Measurements from ENCODE around the gene TMEM62.
"Not testable (repeated sequence)": the region's sequence is repeated elsewhere in the genome, so short reads cannot be mapped to it uniquely, and the experiment has no call there.

The TMEM62 gene

GRCh38 chr15:43184407-43185124 lies 51.2 kb downstream of the TMEM62 start:
- DNase-seq, result no peak

DNA sequence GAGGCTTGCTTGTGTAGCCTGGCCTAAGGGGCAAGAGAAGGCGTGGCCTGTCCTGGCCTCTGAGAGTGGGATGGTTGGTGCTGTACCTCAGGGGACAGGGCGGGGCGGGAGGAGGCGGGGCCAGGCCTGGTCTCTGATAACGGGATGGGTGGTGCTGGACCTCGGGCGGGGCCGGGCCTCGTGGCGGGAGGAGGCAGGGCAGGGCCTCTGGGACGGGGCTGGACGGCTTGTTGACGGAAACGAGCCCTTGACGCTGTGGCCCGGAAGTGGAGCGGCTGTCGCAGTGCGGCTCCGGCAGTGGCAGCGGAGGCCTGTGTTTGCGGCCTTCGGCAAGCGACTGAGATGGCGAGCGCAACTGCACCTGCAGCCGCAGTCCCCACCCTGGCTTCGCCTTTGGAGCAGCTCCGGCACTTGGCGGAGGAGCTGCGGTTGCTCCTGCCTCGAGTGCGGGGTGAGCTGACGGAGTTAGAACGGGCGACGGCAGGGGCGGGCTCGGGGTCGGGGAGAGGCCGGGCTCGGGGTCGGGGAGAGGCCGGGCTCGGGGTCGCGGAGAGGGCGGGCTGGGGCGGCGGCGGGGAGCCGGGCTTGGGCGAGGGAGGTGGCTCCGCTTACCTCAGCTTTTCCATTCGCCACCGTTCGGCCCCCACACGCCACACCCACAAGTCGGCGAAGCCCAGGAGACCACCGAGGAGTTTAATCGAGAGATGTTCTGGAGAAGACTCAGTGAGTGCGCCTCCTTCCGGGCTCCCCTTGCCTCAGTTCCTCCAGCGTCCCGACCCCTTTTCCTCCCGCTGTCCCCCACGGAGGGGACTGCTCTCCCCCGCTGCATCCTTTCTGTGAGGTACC lies 52.0 kb downstream of the TMEM62 start, which contains the start of gene CCNDBP1:
Gene CCNDBP1, plus strand, starts transcription at position 247 of the 846 bp plus-strand sequence. Its CDS starts 96 bp downstream, at position 343.
- no peak for DNase-seq

DNA sequence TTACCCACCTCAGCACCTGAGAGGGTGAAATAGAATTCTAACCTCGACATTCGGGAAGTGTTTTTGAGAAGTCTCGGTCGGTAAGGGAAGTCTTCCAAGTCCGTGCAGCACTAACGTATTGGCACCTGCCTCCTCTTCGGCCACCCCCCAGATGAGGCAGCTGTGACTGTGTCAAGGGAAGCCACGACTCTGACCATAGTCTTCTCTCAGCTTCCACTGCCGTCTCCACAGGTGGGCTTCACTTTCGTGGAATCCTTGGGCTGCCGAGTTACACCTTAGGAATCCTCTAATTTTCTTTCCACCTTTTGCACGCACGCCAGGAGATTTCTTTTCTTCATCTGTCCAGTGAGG lies 52.6 kb downstream of the TMEM62 start:
- no peak for DNase-seq

- DNase-seq, result no peak
These were observed 54.3 kb downstream of the TMEM62 start for GRCh38 chr15:43187544-43188155.

GRCh38 chr15:43189296-43189695 lies 55.9 kb downstream of the TMEM62 start:
- DNase-seq, result no peak

DNA sequence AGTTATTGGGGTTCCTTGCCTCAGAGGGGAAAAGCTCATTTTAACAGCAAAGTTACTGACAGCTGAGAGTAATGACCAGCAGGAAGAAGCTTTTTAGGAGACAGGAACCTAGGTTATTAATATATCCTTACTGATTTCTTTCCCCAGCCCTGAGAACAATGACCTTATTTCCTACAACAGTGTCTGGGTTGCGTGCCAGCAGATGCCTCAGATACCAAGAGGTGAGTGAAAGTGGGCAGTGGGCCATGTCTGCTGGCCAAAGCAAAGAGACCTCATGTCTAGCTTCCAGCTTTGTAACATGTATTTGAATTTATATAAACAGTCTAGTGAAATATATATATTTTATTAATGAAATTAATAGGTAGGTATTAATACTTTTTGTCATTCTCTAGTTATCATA lies 56.8 kb downstream of the TMEM62 start:
- DNase-seq, result no peak

- DNase-seq, result no peak
These were observed 60.3 kb downstream of the TMEM62 start for GRCh38 chr15:43193710-43194109.

DNA sequence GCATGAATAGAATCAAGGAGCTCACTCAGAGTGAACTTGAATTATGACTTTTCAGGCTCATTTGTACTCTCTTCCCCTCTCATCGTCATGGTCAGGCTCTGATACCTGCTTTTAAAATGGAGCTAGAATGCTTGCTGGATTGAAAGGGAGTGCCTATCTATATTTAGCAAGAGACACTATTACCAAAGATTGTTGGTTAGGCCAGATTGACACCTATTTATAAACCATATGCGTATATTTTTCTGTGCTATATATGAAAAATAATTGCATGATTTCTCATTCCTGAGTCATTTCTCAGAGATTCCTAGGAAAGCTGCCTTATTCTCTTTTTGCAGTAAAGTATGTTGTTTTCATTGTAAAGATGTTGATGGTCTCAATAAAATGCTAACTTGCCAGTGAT lies 61.4 kb downstream of the TMEM62 start:
- DNase-seq, result no peak

- no peak for DNase-seq
These were observed 63.6 kb downstream of the TMEM62 start for GRCh38 chr15:43196760-43197548.

DNA sequence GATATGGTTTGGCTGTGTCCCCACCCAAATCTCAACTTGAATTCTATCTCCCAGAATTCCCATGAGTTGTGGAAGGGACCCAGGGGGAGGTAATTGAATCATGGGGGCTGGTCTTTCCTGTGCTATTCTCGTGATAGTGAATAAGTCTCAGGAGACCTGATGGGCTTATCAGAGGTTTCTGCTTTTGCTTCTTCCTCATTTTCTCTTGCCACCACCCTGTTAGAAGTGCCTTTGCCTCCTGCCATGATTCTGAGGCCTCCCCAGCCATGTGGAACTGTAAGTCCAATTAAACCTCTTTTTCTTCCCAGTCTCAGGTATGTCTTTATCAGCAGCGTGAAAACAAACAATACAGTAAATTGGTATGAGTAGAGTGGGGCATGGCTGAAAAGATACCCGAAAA lies 64.4 kb downstream of the TMEM62 start:
- DNase-seq, result not testable (repeated sequence)

- DNase-seq, result not testable (repeated sequence)
These were observed 65.2 kb downstream of the TMEM62 start for GRCh38 chr15:43198556-43198955.

DNA sequence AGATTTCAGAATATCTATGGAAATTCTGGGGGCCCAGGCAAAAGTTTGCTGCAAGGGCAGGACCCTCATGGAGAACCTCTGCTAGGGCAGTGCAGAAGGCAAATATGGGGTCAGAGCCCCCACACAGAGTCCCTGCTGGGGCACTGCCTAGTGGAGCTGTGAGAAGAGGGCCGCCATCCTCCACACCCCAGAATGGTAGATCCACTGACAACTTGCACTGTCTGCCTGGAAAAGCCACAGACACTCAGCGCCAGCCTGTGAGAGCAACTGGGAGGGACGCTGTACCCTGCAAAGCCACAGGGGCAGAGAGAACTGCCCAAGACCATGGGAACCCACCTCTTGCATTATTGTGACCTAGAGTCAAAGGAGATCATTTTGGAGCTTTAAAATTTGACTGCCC lies 65.6 kb downstream of the TMEM62 start:
- DNase-seq, result no peak

- no peak for DNase-seq
These were observed 66.6 kb downstream of the TMEM62 start for GRCh38 chr15:43199945-43200488.

DNA sequence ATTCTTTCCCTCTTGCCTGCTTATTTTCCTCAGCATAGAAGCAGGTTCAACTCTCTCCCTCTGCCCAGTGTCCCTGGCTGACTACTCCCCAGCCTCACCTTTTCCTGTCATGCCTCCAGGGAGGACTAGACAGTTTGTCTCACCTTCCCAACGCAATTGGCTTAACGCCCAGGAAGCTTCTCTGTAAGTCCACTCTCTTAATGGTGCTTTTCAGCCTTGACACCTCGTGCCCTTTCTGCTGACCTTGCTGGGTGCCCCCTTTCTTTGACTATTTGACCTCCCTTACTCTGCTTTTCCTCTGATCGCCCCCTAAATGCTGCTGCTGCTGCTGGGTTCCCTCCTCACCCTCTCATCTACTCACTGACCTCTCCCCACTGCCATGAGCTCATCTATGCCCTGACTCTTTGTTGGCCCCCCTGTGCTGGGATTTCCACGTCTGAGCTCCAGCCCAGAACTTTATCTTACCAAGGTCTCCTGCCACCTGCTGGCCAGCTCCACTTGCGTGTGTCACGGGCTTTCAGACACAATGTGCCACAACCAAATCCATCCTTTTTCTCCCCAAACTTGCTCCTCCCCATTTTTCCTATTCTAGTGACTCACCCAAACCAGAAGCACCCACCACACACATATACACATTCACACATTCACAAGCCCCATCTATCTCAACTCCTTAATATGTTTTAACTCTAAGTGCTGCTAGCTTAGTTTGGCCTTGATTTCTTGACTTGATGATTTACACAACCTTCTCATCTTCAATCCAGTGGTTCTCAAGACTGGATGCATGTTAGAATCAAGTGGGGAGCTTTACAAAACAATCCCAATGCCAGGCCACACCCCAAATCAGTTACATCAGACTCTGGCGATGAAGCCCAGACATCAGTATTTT lies 70.9 kb downstream of the TMEM62 start:
- DNase-seq, result no peak

DNA sequence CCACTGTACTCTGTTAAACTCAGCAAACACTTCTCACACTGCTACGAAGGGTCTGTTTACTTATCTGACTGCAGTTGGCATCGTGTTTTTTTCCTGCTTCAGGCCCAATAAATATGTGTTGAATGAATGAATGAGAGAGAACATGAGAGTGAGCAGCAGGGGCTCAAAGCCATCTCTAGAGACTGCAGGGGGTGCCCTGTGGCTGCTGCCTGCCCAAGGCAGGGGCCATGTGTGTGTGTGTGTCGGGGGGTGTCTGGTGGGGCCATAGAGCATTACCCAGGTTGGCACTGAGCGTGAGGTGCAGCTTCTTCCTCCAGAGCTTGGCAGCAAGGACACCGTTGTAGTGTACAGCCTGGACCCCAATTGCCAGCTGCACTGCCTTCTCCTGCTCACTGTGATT lies 72.7 kb downstream of the TMEM62 start:
- no peak for DNase-seq

GRCh38 chr15:43207024-43207423 lies 73.6 kb downstream of the TMEM62 start:
- no peak for DNase-seq

DNA sequence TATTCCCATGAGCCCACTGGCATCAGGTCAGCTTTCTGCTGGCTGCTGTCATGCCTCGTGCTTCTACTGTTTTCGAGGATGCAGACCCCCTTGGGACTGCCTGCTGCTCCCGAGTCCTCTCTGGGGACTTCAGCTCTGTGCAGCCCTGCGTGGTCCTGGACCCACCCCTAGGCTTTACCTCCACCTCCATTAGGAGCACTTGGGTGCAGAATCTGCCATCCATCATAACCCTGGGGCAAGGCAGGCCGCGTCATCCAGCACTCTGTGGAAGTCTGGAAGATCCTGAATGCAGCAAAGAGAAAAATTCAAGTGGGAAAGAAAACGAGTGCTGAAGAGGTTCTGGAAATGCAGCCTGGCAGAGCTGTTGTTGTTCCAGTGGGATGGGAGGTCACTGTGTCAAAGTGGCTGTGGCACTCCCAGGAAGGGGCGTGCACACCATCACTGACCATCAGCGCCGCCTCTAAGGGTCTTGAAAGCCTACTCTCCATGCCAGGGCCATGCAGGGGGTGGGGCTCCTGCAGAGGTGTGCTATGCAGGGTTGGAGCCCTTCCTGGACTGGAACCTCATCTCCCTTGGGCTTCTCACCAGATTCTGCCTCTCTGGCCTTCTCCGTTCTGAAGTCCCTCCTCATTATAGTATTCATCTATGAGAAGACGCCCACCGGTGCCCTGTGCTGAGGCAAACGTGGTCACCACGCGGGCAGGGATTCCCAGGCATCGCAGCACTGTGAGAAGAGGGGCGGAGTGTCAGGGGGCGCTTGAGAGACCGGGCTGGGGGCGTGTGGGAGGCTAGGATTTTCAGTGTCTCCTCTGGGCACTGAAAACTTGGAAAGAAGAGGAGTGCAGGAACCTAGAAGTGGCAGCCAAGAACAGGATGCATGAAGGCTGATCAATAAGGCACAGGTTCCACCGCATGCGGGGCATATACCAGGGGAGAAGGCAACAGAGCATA lies 74.9 kb downstream of the TMEM62 start:
- no peak for DNase-seq

GRCh38 chr15:43209059-43209824 lies 75.9 kb downstream of the TMEM62 start:
- no peak for DNase-seq

- no peak for DNase-seq
These were observed 76.9 kb downstream of the TMEM62 start for GRCh38 chr15:43210172-43210745.

All from NCI-H1417 treated with DMSO at 0.1 percent for 48 hours (cell line).